ENCODE measurements around the gene STK39.
"Not testable (repeated sequence)": the region's sequence is repeated elsewhere in the genome, so short reads cannot be mapped to it uniquely, and the experiment has no call there.

The STK39 gene

DNA sequence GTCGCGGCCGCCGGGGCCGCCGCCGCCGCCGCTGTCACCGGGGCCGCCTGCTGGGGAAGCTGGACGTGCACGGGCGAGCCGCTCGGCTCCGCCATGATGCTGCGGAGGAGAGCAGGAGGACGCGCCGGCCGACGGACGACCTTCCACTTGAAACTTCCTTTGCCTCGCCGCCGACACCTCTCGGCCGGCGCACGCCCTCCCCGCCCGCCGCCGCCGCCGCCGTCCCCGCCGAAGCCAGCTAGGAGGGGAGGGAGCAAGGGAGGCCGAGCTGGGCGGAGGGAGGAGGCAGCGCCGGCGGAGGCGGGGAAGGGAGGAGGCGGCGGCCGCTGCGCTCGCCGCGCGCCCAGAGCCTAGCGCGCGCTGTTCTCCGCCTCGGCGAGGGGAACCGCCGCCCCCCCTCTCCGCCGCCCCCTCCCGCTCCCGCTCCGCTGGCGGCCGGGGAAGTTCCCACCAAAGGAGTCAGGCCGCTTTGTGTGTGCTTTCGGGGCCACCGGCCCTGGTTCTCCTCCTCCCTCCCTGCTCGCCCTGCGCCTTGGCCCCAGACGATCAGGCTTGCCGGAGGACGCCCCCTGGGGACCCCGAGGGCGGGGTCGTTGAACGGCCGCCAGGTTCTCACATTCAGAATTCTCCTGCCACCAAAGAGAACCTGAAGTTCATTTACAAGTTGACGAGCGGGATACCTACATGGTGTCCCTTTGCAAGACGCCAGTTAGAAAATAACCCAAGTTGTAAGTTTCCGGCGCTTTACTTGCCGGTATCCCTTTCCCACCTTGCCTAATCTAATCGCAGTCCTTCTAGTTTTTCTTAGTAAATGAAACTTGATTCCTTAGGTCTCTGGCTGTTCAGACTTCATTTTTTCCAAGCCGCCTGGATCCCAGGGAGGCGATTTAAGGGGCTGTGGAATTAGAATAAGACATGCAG lies at the start of gene STK39:
STK39 (minus strand) TSS at position 255 of the 921 bp plus-strand sequence; CDS start at position 95, 160 bp downstream.
- peak; percentile 79 for DNase-seq

- no peak for DNase-seq
Observed at GRCh38 chr2:168295051-168295450, 47.7 kb upstream of the STK39 start.

DNA sequence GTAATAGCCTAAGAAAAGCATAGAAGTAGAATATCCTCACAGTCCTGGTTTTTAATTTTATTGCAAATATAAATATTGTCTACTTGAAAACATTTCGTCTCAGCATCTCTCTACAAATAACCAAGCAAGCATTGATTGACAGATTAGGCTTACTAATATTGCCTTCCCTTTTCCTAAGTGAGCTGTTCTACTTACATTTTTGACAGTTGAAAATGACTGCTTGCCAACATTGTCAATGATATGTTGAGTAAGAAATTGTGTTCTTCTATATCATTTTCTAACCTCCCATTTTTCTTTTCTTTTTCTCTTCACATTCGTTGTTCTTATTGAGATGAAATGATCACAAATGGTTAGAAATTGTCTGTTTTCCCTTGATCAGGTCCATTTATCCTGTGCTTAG lies 47.0 kb upstream of the STK39 start:
- DNase-seq: no peak

DNA sequence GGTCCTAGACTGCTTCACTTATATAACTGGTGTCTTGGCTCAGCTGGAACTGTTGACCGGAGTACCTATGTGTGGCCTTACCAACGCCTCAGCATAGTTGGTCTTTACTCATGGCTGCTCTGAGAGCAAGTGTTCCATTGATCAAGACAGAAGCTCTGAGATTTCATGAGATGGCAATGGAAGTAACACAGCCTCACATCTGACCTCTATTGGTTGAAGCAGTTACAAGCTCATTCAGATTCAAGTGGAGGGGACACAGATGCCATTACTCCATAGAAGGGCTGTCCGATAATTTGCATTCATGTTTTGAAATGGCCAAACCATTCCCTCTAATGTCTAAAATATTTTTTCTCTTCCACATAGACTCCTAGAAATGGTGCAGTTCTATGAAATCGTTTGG lies 46.4 kb upstream of the STK39 start:
- no peak for DNase-seq

DNA sequence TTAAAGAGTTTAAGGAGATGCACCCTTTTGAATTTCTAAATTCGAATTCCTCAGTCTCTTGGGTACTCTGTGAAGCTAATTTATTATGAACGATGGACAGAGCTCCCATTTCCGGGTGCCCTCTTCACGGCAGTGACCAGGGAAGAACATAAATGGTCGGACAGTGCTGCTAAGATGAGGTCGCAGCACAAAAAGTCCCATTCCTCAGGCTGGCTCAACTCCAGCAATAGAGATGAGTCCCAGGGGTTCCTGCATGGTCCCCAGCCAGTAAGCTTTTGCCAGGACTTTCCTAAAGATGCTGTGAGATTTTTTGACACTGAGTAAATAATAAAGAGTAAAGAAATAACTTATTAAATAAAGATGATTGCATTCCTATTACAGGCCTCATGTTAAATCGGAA lies 43.0 kb upstream of the STK39 start:
- DNase-seq: no peak

GRCh38 chr2:168289880-168290279 lies 42.5 kb upstream of the STK39 start:
- DNase-seq: no peak

DNA sequence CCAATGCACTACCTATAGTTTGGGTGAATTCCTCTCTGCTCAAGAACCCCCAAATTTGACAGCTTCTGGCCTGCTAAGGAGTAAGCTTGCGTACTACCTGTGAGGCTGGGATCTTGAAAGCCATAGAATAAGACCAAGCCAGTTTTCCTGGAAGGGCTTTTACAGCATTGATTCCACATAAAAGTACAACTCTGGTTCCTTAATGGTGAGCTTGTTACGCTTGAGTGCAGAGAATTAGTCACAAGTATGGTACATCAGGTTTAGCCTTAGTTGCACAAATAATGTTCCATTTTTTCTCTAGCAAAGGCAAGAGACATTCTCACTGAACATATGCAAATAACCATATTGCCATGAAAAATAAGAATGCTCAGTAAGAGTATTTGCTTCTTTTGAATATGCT lies 39.1 kb upstream of the STK39 start:
- no peak for DNase-seq

GRCh38 chr2:168278424-168278888 lies 31.1 kb upstream of the STK39 start:
- DNase-seq: peak; percentile 29

GRCh38 chr2:168277276-168277675 lies 29.9 kb upstream of the STK39 start:
- no peak for DNase-seq

- DNase-seq: no peak
Observed at GRCh38 chr2:168272225-168272624, 24.8 kb upstream of the STK39 start.

GRCh38 chr2:168262926-168263325 lies 15.5 kb upstream of the STK39 start:
- DNase-seq: not testable (repeated sequence)

- no peak for DNase-seq
Observed at GRCh38 chr2:168256448-168256847, 9.1 kb upstream of the STK39 start.

DNA sequence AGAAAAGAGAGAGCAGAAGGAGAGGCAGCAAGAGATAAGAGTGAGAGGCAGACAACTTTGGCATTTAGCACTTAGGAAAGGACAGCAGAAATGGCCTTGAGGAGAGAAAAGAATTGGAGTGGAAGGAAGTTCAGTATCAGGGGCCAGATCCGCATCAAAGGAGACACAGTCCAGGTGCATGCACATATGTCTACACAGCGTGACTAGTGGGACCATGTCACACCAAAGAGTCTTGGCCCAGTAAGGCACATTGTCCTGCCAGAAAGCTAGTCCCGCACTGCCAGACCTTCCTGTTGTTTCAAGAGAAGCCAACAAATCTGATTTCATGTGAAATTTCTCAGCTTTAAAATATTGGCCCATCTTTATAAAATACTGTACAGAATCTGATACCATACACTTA lies 8.5 kb upstream of the STK39 start:
- no peak for DNase-seq

DNA sequence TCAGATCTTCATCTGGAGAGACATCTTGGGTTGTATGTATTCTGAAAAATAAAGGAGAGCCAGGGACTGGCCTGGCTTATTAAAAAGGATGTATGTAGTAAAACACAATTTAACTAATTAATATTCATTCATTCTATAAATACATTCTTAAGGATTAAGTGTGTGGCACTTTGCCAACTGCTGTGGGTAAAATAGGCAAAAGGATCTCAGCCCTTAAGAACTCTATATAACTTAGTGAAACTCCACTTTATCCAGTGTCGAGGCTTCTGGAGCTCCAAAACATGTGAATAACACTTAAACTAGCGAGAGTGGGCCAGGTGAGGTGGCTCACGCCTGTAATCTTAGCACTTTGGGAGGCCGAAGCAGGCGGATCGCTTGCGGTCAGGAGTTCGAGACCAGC lies 7.7 kb upstream of the STK39 start:
- no peak for DNase-seq

DNA sequence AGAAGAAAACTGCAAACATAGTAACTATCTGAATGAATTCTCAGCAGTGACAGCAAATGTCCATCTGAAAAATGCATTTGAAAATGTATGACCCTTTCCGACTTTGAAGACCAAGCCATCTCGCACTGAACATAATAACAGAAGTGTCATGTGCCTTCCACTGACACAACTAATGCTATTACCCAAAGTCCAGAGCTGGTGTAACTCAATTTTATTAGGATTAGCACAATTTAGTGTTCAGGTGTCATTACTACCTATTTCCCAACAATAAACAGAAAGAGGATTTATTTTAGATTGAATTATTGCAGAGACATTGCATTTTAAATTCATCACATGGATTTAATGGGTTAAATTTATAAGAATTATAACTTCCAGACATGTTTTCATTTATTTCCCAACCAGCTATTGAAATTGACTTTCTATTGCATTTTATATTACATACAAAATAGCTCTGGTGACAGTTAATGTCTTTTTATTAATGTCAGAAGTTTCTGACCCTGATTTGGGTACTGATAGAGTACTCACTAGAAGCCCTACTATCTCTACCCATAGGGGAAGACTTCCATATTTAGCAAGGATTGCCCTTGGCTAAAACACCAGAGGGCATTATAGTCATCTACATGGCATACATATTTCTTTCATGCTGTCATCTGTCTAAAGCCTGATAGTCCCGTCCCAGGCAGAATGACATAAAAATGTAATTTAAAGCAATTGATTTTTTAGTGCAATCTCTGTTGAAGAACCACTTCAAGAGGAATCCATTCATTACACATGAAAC lies 7.0 kb upstream of the STK39 start:
- peak; percentile 40 for DNase-seq

DNA sequence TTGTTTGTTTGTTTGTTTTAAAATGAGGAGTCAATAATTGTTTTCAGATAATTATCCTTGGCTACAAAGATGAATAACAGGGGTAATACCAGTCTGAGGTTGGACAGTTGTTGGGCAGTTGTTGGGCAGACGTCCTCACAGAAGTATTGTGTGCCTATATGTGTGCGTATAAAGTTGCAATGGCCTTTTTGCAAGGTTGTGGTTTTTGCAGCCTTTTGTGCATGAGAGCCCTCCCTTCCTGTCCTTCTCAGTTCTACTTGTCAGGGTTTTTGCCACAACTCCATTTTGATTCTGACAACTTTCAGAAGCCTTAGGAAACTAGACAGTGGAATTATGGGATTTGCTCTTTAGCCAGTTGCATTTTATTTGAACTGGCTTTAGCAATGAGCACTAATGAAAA lies 6.0 kb upstream of the STK39 start:
- no peak for DNase-seq

DNA sequence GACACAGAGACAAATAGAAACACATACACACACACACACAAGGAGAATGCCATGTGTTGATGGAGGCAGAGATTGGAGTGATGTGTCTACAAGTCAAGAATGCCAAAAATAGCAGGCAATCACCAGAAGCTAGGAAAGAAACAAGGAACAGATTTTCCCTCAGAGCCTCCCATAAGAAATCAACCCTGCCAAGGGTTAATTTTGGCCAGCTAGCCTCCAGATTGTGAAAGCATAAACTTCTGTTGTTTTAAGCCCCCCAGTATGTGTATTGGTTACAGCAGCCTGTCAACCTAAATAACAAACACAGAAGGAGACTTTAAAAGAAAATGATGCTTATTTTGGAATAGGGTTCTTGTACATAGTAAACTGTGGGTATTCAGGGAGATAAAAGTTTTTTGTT lies 5.6 kb upstream of the STK39 start:
- no peak for DNase-seq

DNA sequence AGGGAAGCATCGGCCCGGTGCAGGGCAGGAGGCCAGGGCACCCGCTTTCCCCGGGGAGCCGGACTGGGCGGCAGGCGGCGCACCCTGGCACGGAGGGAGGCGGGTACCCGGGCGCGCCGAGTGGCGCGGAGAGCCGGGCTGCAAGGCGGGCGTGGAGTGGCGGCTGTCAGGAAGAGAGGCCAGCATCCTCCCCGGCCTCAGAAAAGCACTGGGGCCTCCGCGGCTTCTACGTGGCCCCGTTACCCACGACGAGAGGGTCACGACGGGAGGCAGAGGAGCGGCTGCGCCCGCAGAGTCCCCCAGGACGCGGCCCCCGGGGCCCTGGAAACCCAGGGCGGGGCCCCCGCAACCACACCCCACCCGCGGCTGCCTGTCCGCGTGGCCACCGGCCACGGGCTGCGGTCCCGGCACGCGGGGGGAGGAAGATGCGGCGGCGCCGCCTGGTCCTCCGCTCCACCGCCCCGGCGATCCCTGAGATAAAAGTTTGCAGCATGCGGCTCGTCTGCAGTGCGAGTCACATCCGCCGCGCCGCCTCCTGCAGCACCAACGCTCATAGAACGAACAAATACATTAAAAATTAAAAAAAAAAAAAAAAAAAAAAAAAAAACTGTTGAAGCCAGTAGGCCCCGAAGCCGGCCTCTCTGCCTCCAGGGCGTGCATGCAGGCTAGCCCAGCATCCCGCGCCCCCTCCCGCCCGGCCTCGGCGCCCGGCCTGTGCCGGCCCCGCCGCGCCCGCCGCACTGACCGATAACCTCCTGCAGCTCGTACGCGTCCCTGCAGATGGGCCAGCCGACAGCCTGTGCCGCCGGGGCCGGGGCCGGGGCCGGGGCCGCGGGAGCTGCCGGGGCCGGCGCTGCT lies 683 bp downstream of the STK39 start:
- peak; percentile 68 for DNase-seq

DNA sequence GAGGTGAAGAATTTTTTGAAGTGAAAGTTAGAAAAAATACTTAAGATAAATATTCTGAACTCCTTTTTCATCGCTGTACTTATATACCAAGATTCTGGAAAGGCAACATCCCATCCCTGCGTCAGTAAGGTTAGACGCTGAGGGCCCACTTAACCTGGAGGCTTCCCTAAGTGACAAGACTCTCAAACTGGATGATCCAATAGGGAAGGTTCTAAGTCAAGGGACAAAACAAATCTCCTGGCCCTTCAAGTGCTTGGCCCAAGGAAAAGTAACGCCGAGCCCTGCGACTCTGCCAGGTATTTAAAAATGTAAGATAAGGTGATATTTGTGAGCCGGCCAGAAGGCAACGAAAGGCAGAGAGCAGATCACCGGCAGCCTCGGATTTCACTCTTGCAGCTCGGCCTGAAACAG lies 1.3 kb downstream of the STK39 start:
- no peak for DNase-seq

DNA sequence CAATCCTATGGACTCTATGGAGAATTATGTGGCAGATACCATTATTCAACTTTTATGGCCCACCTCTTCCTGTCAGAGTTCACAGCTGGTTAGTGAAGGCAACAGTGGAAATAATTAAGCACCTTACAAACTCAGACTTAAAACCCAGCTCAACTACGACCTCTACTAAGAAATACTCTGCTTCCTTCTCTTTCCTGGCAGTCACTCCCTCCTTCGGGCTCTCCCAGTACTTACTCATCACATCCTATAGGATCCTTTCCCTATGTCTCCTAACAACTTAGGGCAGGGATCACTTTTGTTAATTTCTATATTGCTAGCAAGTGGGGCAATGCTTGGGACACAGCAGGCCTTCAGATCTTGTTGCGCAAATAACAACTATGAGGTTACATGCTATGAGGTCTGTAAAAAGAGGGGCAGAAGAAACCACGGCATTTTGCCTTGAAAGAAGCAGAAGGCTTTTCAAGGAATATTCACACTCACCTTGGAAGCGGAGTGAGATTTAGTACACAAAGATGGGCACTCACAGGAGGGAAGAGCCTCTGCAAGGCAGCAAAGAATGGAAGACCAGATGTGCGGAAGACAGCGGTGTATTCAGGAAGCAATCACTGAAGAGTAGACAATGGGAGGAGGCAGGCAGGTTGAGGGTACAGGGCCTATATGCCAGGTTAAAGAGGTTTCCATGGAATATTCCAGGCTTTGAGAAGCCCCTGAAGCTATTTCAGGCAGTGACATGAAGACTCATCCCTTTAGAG lies 2.1 kb downstream of the STK39 start:
- DNase-seq: peak; percentile 36

DNA sequence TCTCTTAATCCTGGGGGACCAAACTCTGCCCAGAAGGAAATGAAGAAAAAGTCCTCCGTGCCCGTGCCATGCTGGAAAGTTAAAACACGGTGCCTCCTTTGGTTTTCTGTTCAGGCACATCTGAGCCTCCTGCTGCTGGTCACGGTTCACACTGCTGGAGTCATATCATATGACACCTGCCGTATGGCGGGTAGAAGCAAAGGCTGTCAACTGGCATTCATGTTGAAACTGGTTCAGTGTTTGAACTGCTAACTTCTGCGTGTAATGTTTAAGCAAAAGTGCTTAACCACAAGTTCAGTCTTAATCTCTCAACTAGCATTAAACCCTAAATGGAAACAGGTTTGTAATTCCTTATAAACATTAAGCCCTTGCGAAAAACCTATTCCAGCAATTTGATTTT lies 3.1 kb downstream of the STK39 start:
- DNase-seq: no peak

DNA sequence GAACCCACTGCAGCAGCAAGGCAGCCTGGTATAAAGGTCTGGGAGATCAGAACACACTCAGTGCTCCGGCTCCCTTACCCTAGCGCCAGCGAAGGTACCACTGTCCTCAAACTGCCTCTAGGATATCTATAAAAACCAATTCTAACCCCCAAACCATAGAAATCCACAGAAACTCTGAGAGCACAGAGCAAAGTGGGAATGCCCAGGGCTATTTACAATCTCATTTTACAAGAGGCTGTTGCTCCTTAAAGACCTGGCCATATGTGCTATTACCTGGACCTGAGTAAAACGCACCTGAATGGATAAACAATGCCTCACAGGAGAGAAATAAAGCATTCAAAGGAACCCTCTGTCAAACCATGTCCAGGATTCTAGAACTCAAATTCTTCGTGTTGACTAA lies 4.3 kb downstream of the STK39 start:
- no peak for DNase-seq
